Thoracic aorta (tissue), 2 donors: ENCODE data around the gene NAV2. TPM values are rescaled to one million over a fixed set of nuclear protein-coding genes. Genes with fewer than 3 reads are reported as not detected.

ENCODE experiments used
- ATAC-seq: fragments of 150-250 bp; one replicate; pipeline ENCODE4 v1.8.0; 2017; ENCODE audit warnings: low read depth; ENCODE audit not compliant: insufficient number of reproducible peaks, low FRiP score
- DNase-seq: peaks from one replicate; pipeline ENCODE4 v3.0.0-alpha.2; 2020; ENCODE audit warnings: low spot score
- H3K27ac ChIP-seq, 2 donors: fragments of 200-600 bp; sonication (generic); 1 replicate in 1 of 2; 2 replicates in 1 of 2; pipeline ENCODE4 v1.5.1; 2016; ENCODE audit warnings: mild to moderate bottlenecking in 2 of 2, moderate library complexity in 2 of 2
- H3K27me3 ChIP-seq: fragments of 200-600 bp; sonication (generic); replicated peaks from 2 replicates; pipeline ENCODE4 v1.6.0; 2016; ENCODE audit warnings: mild to moderate bottlenecking; ENCODE audit not compliant: insufficient read depth
- H3K36me3 ChIP-seq: fragments of 200-600 bp; sonication (generic); one replicate; pipeline ENCODE4 v1.5.1; 2016
- H3K4me1 ChIP-seq, 2 donors: fragments of 200-600 bp; sonication (generic); 1 replicate in 1 of 2; 2 replicates in 1 of 2; pipeline versions ENCODE4 v1.5.1 to v1.6.0; 2016; ENCODE audit warnings: low read depth in 2 of 2, mild to moderate bottlenecking in 1 of 2; ENCODE audit not compliant: control insufficient read depth in 1 of 2
- H3K4me3 ChIP-seq: fragments of 200-600 bp; sonication (generic); 2 replicates; pipeline ENCODE4 v1.5.1; 2016; ENCODE audit warnings: mild to moderate bottlenecking
- H3K9me3 ChIP-seq: fragments of 200-600 bp; sonication (generic); 2 replicates; pipeline ENCODE4 v1.5.1; 2016
- CTCF ChIP-seq: fragments of 200-600 bp; sonication (generic); IDR thresholded peaks from one replicate; pipeline ENCODE4 v1.5.1; 2019; ENCODE audit warnings: antibody characterized with exemption
- total RNA-seq, 2 donors: library from RNA; depleted of rRNA; stranded (reverse); fragments of >200 nt; gene quantifications; one replicate each; pipeline versions ENCODE4 v1.1.0 to v1.2.3, GENCODE V29; 2016

Gene NAV2
- total RNA-seq, 2 donors from 2014 or later = 125 to 230 TPM

- Histone ChIP-seq H3K27ac (no peak overlapping the region), H3K36me3 (no peaks in the 10 kb centered on the region), H3K27me3 (no peaks in the 10 kb centered on the region), H3K9me3 (no peaks in the 10 kb centered on the region), H3K4me3 (no peak overlapping the region), H3K4me1 (peaks cover 28 to 92% of the 10 kb centered on the region in 2 donors)
- ATAC-seq (no peak), DNase-seq (no peak)
- TF ChIP-seq CTCF = no peak
Measured at GRCh38 chr11:19805376-19805775, 92.7 kb downstream of the NAV2 start.

GRCh38 chr11:19805827-19806226, 93.2 kb downstream of the NAV2 start:
- Histone ChIP-seq H3K27ac (no peak overlapping the region), H3K27me3 (no peaks in the 10 kb centered on the region), H3K36me3 (no peaks in the 10 kb centered on the region), H3K4me1 (peaks cover 30 to 92% of the 10 kb centered on the region in 2 donors), H3K4me3 (no peak overlapping the region), H3K9me3 (no peaks in the 10 kb centered on the region)
- DNase-seq (no peak), ATAC-seq (no peak)
- no peak for TF ChIP-seq CTCF

GRCh38 chr11:19806251-19806650, 93.6 kb downstream of the NAV2 start:
- TF ChIP-seq CTCF = no peak
- Histone ChIP-seq H3K27me3 (no peaks in the 10 kb centered on the region), H3K4me1 (peaks cover 29 to 92% of the 10 kb centered on the region in 2 donors), H3K36me3 (no peaks in the 10 kb centered on the region), H3K27ac (no peak overlapping the region), H3K9me3 (no peaks in the 10 kb centered on the region), H3K4me3 (no peak overlapping the region)
- ATAC-seq = no peak
- no peak for DNase-seq

GRCh38 chr11:19808076-19808911, 95.7 kb downstream of the NAV2 start:
- no peaks in the 10 kb centered on the region for H3K36me3 ChIP-seq
- no peaks in the 10 kb centered on the region for H3K9me3 ChIP-seq
- no peak overlapping the region for H3K27ac ChIP-seq
- H3K4me3 ChIP-seq = no peak overlapping the region
- no peak for DNase-seq
- H3K4me1 ChIP-seq = peaks cover 31 to 92% of the 10 kb centered on the region in 2 donors
- TF ChIP-seq CTCF = no peak
- no peak for ATAC-seq
- no peaks in the 10 kb centered on the region for H3K27me3 ChIP-seq

GRCh38 chr11:19810852-19811251, 98.2 kb downstream of the NAV2 start:
- H3K4me1 ChIP-seq = peaks cover 44 to 94% of the 10 kb centered on the region in 2 donors
- TF ChIP-seq CTCF = no peak
- H3K36me3 ChIP-seq = no peaks in the 10 kb centered on the region
- no peak overlapping the region for H3K4me3 ChIP-seq
- DNase-seq = no peak
- H3K27me3 ChIP-seq = no peaks in the 10 kb centered on the region
- ATAC-seq = no peak
- H3K27ac ChIP-seq = no peak overlapping the region
- H3K9me3 ChIP-seq = no peaks in the 10 kb centered on the region
